ENCODE results near the gene GPR3.

- no peak for TF ChIP-seq CTCF (IDR thresholded peaks at IDR 0.05)
- no peak for TF ChIP-seq POLR2AphosphoS5 (IDR thresholded peaks at IDR 0.05; ENCODE audit: low read depth, low read length)
Observed at GRCh38 chr1:27383039-27383605, 9.3 kb upstream of the GPR3 start, which contains the start of gene CD164L2.

All from Panc1 (cell line).